ENCODE results near the gene IQSEC1. TPM values are rescaled to one million over a fixed set of nuclear protein-coding genes. Genes with fewer than 3 reads are reported as not detected.

IQSEC1 gene
- total and polyA plus RNA-seq, 2 donors (not counting 1 experiment from before 2014, with no cell fraction given): 96.7 to 222 TPM

DNA sequence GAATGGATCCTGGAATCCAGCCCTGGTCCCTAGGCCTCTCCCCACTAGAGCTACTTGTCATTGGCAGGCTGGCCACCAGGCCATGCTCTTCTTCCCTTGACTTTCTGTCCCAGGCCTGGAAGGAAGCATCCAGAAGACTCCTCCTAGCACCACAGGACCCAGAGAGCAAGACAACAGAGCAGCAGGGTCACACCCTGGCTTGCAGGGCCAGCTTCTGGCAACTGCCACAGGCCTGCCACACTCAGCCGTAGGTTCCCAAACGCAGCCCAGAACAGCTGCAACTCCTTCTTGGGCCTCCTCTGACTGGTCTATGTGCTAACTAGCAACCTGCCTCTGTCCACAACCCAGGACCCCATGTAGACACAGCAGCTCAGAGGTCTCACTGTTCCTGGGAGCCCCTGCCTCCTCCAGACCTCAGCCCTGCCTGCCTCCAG is 195.1 kb downstream of the IQSEC1 start:
- no peak overlapping the region for H3K9ac ChIP-seq (ENCODE audit: low read length)
- no peaks in the 10 kb centered on the region for H4K20me1 ChIP-seq (ENCODE audit: control insufficient read depth, insufficient read depth, low read length, poor library complexity, severe bottlenecking)
- Mint-ChIP-seq H3K4me1 (peaks cover 20% of the 10 kb centered on the region), H3K27me3 (peaks cover 7% of the 10 kb centered on the region), H3K4me3 (no peak overlapping the region), H3K27ac (no peak overlapping the region), H3K9me3 (ENCODE audit: insufficient read depth) (no peaks in the 10 kb centered on the region)
- ATAC-seq (ENCODE audit: low read depth) (no peak), DNase-seq (no peak)
- H3K4me3 ChIP-seq (ENCODE audit: control extremely low read depth in 1 of 5, extremely low read depth in 1 of 5, insufficient read depth in 1 of 5, low read depth in 2 of 5, low read length in 4 of 5): no peak overlapping the region
- H2AFZ ChIP-seq (ENCODE audit: insufficient read depth, low read depth, low read length, poor library complexity, severe bottlenecking): no peak overlapping the region
- H3K79me2 ChIP-seq (ENCODE audit: control insufficient read depth, insufficient read depth, low read length): no peaks in the 10 kb centered on the region
- intact Hi-C loops (cut with micrococcal nuclease): no loop called here
- no peak overlapping the region for H3K4me2 ChIP-seq (replicated peaks; ENCODE audit: low read depth, low read length, poor library complexity, severe bottlenecking)
- ChIA-PET POLR2A (no interaction called here), CTCF (interaction anchor here (0.9 to 2.6 kb wide), 3 partner anchors 8 to 13 kb away, joined by 3 to 12 read pairs (median 10); no protein-coding TSS in a partner anchor)
- TF ChIP-seq, protein P1, sequence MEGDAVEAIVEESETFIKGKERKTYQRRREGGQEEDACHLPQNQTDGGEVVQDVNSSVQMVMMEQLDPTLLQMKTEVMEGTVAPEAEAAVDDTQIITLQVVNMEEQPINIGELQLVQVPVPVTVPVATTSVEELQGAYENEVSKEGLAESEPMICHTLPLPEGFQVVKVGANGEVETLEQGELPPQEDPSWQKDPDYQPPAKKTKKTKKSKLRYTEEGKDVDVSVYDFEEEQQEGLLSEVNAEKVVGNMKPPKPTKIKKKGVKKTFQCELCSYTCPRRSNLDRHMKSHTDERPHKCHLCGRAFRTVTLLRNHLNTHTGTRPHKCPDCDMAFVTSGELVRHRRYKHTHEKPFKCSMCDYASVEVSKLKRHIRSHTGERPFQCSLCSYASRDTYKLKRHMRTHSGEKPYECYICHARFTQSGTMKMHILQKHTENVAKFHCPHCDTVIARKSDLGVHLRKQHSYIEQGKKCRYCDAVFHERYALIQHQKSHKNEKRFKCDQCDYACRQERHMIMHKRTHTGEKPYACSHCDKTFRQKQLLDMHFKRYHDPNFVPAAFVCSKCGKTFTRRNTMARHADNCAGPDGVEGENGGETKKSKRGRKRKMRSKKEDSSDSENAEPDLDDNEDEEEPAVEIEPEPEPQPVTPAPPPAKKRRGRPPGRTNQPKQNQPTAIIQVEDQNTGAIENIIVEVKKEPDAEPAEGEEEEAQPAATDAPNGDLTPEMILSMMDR (IDR thresholded peaks at IDR 0.05): no peak
- TF ChIP-seq EZH2 (IDR thresholded peaks at IDR 0.05; ENCODE audit: borderline replicate concordance, insufficient read depth, low read depth, low read length, poor library complexity, severe bottlenecking): no peak
- no peaks in the 10 kb centered on the region for H3K36me3 ChIP-seq (replicated peaks in 1 of 2; ENCODE audit: control extremely low read depth in 1 of 2, control insufficient read depth in 1 of 2, extremely low read depth in 1 of 2, insufficient read depth in 2 of 2, low read length in 1 of 2)
- H3K9me3 ChIP-seq (ENCODE audit: control extremely low read depth in 1 of 3, control insufficient read depth in 2 of 3, insufficient read depth in 1 of 3, low read length in 2 of 3): peaks cover 0 to 10% (median 0%) of the 10 kb centered on the region in 3 donors
- WGBS (ENCODE audit: insufficient coverage): 96% methylated on average over 2 of the region's 2 CpGs
- no peak overlapping the region for H3K27ac ChIP-seq (ENCODE audit: low read length in 2 of 2)
- H3K4me1 ChIP-seq (ENCODE audit: control insufficient read depth in 2 of 2, insufficient read depth in 2 of 2, low read length in 2 of 2): peaks cover 17 to 23% of the 10 kb centered on the region in 2 donors
- H3K27me3 ChIP-seq (replicated peaks in 1 of 4; ENCODE audit: control extremely low read depth in 1 of 4, control insufficient read depth in 3 of 4, insufficient read depth in 4 of 4, low read length in 3 of 4): peaks cover 0 to 21% (median 4%) of the 10 kb centered on the region in 4 experiments

DNA sequence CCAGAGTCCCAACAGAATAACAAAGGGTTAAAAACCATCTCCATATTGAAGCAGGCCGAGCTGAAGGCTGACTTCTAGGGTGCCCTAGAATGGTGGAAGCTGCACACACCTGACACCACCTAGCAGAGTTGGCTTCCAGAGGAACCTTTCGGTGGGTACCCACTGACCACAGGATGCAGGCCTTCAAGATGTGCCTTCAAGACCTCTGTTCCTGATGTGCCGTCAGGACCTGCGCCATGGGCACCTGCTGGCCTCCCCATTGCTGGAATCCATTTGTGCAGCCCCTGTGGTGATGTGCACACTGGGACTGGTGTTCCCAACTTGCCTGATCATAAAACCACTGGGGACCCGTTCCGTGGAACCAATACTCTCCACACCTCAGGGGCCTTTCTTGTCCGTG is 196.2 kb downstream of the IQSEC1 start:
- H4K20me1 ChIP-seq (ENCODE audit: control insufficient read depth, insufficient read depth, low read length, poor library complexity, severe bottlenecking): no peaks in the 10 kb centered on the region
- Mint-ChIP-seq H3K27me3 (peaks cover 7% of the 10 kb centered on the region), H3K9me3 (ENCODE audit: insufficient read depth) (no peaks in the 10 kb centered on the region), H3K4me1 (peaks cover 16% of the 10 kb centered on the region), H3K27ac (no peak overlapping the region), H3K4me3 (peak overlapping the region; percentile 56)
- no peaks in the 10 kb centered on the region for H3K36me3 ChIP-seq (replicated peaks in 1 of 2; ENCODE audit: control extremely low read depth in 1 of 2, control insufficient read depth in 1 of 2, extremely low read depth in 1 of 2, insufficient read depth in 2 of 2, low read length in 1 of 2)
- no peak overlapping the region for H3K27ac ChIP-seq (ENCODE audit: low read length in 2 of 2)
- H3K9ac ChIP-seq (ENCODE audit: low read length): no peak overlapping the region
- no peaks in the 10 kb centered on the region for H3K79me2 ChIP-seq (ENCODE audit: control insufficient read depth, insufficient read depth, low read length)
- CTCF ChIA-PET: interaction anchor here (1.0 to 1.7 kb wide), 4 partner anchors 9 to 14 kb away, joined by 3 to 10 read pairs (median 4); no protein-coding TSS in a partner anchor
- H3K4me3 ChIP-seq (ENCODE audit: control extremely low read depth in 1 of 5, extremely low read depth in 1 of 5, insufficient read depth in 1 of 5, low read depth in 2 of 5, low read length in 4 of 5): no peak overlapping the region
- POLR2A ChIA-PET: interaction anchor here (0.7 kb wide), 1 partner anchor 14 kb away, joined by 3 read pairs; no protein-coding TSS in a partner anchor
- no peak for TF ChIP-seq EZH2 (IDR thresholded peaks at IDR 0.05; ENCODE audit: borderline replicate concordance, insufficient read depth, low read depth, low read length, poor library complexity, severe bottlenecking)
- TF ChIP-seq, protein P1 (IDR thresholded peaks at IDR 0.05): no peak
- intact Hi-C loops (cut with micrococcal nuclease): no loop called here
- H3K27me3 ChIP-seq (replicated peaks in 1 of 4; ENCODE audit: control extremely low read depth in 1 of 4, control insufficient read depth in 3 of 4, insufficient read depth in 4 of 4, low read length in 3 of 4): peaks cover 0 to 24% (median 4%) of the 10 kb centered on the region in 4 experiments
- no peak overlapping the region for H3K4me2 ChIP-seq (replicated peaks; ENCODE audit: low read depth, low read length, poor library complexity, severe bottlenecking)
- H3K9me3 ChIP-seq (ENCODE audit: control extremely low read depth in 1 of 3, control insufficient read depth in 2 of 3, insufficient read depth in 1 of 3, low read length in 2 of 3): peaks cover 0 to 6% (median 0%) of the 10 kb centered on the region in 3 donors
- no peak for ATAC-seq (ENCODE audit: low read depth)
- peaks cover 10 to 15% of the 10 kb centered on the region in 2 donors for H3K4me1 ChIP-seq (ENCODE audit: control insufficient read depth in 2 of 2, insufficient read depth in 2 of 2, low read length in 2 of 2)
- WGBS (ENCODE audit: insufficient coverage): 98% methylated on average over 7 of the region's 7 CpGs
- no peak overlapping the region for H2AFZ ChIP-seq (ENCODE audit: insufficient read depth, low read depth, low read length, poor library complexity, severe bottlenecking)
- DNase-seq: no peak
